Measurements from ENCODE around the gene LRRC37A2.
"Not testable (repeated sequence)": the region's sequence is repeated elsewhere in the genome, so short reads cannot be mapped to it uniquely, and the experiment has no call there.

GRCh38 chr17:46475583-46475982 lies 36.7 kb upstream of the LRRC37A2 start:
- TF ChIP-seq, protein P1, sequence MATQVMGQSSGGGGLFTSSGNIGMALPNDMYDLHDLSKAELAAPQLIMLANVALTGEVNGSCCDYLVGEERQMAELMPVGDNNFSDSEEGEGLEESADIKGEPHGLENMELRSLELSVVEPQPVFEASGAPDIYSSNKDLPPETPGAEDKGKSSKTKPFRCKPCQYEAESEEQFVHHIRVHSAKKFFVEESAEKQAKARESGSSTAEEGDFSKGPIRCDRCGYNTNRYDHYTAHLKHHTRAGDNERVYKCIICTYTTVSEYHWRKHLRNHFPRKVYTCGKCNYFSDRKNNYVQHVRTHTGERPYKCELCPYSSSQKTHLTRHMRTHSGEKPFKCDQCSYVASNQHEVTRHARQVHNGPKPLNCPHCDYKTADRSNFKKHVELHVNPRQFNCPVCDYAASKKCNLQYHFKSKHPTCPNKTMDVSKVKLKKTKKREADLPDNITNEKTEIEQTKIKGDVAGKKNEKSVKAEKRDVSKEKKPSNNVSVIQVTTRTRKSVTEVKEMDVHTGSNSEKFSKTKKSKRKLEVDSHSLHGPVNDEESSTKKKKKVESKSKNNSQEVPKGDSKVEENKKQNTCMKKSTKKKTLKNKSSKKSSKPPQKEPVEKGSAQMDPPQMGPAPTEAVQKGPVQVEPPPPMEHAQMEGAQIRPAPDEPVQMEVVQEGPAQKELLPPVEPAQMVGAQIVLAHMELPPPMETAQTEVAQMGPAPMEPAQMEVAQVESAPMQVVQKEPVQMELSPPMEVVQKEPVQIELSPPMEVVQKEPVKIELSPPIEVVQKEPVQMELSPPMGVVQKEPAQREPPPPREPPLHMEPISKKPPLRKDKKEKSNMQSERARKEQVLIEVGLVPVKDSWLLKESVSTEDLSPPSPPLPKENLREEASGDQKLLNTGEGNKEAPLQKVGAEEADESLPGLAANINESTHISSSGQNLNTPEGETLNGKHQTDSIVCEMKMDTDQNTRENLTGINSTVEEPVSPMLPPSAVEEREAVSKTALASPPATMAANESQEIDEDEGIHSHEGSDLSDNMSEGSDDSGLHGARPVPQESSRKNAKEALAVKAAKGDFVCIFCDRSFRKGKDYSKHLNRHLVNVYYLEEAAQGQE (IDR thresholded peaks at IDR 0.05; ENCODE audit: borderline replicate concordance): not testable (repeated sequence)
- TF ChIP-seq POLR2AphosphoS5 (IDR thresholded peaks at IDR 0.05); RAD21 (conservative IDR thresholded peaks at IDR 0.05); EZH2 (IDR thresholded peaks at IDR 0.05; ENCODE audit: borderline replicate concordance, insufficient read depth, low read length, poor library complexity, severe bottlenecking): not testable (repeated sequence)
- TF ChIP-seq, protein P2, sequence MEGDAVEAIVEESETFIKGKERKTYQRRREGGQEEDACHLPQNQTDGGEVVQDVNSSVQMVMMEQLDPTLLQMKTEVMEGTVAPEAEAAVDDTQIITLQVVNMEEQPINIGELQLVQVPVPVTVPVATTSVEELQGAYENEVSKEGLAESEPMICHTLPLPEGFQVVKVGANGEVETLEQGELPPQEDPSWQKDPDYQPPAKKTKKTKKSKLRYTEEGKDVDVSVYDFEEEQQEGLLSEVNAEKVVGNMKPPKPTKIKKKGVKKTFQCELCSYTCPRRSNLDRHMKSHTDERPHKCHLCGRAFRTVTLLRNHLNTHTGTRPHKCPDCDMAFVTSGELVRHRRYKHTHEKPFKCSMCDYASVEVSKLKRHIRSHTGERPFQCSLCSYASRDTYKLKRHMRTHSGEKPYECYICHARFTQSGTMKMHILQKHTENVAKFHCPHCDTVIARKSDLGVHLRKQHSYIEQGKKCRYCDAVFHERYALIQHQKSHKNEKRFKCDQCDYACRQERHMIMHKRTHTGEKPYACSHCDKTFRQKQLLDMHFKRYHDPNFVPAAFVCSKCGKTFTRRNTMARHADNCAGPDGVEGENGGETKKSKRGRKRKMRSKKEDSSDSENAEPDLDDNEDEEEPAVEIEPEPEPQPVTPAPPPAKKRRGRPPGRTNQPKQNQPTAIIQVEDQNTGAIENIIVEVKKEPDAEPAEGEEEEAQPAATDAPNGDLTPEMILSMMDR (IDR thresholded peaks at IDR 0.05; ENCODE audit: poor library complexity, severe bottlenecking): not testable (repeated sequence)

All from neural cell (in vitro differentiated cells).